ENCODE measurements around the gene MAP4K4.

Gene MAP4K4

DNA sequence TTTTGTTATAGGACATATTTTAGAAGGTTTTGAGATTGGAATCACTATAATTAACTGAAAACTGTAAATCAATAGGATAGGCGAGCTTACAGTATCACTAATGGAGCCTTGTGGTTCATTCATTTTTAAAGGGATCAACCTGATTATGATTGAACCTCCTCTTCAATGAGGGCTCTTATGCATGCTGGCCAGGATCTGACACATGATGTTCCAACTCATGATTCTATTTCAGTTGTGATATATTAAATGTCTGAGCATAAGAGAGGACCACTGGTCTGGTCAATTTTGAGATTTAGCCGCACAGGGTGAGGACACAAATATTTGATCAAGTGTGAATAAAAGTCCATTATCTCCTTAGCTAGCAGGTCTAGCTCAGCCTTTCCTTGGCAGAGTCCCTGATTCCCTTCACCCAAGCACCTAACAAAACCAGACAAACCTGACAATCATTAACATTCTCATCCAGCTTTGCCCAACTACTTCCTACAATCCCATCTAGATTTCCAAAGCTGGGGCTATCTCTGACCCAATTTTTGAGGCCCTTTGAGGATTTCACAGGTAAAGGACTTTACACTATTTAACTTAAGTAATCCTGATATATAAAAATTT, 6.9 kb upstream of the MAP4K4 start:
- DNase-seq (ENCODE audit: low spot score): no peak
- no peak for TF ChIP-seq CTCF (IDR thresholded peaks at IDR 0.05; ENCODE audit: extremely low read depth, insufficient read depth, missing control alignments)
- in situ Hi-C loops (cut with MboI; ENCODE audit: low pct_unique_long_range_greater_than_20kb, low sequenced_read_pairs, unreplicated experiment): no loop called here

DNA sequence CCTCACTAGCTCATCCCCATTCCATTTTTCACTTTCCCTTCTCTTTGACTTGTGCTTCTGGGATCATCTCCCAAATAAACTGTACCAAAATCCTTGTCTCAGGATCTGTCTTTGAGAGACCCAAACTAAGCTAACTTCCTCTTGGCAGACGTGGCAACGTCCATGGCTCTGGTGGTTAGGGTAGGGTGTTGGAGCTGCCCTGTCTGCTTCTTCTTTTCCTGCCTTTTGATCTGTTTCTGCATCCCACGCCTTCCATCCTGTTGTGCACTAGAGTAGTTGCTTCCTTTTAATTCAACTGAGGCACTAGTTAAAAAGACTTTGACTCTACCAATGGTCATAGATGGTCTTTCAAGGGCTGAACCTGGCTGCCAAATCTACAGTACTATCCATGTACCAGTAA, 5.5 kb upstream of the MAP4K4 start:
- in situ Hi-C loops (cut with MboI; ENCODE audit: low pct_unique_long_range_greater_than_20kb, low sequenced_read_pairs, unreplicated experiment): no loop called here
- TF ChIP-seq CTCF (IDR thresholded peaks at IDR 0.05; ENCODE audit: extremely low read depth, insufficient read depth, missing control alignments): no peak
- no peak for DNase-seq (ENCODE audit: low spot score)

- in situ Hi-C loops (cut with MboI; ENCODE audit: low pct_unique_long_range_greater_than_20kb, low sequenced_read_pairs, unreplicated experiment): no loop called here
- no peak for DNase-seq (ENCODE audit: low spot score)
- TF ChIP-seq CTCF (IDR thresholded peaks at IDR 0.05; ENCODE audit: extremely low read depth, insufficient read depth, missing control alignments): no peak
These were observed 4.7 kb upstream of the MAP4K4 start for GRCh38 chr2:101692766-101693165.

DNA sequence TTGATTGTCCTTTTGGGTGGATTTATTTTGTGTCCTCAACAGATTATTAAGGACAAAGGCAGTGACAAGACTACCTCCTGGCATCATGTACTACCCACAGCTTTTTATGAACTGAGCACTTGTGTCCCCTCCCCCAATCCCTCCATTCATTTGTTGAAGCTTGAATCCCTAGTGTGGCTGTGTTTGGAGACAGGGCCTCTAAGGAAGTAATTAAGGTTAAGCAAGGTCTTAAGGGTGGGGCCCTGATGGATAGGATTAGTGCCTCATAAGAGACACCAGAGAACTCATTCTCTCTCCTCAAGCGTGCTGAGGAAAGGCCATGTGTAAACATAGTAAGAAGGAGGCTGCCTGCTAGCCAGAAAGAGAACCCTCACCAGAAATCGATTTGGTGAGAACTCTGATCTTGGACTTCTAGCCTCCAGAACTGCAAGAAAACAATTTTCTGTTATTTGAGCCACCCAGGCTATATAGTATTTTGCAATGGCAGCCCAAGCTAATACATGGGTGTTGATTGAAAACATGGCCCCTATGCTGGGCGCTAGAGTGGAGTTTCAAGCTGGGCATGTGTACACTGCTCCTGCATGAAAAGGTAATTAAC, 3.4 kb upstream of the MAP4K4 start:
- DNase-seq (ENCODE audit: low spot score): no peak
- in situ Hi-C loops (cut with MboI; ENCODE audit: low pct_unique_long_range_greater_than_20kb, low sequenced_read_pairs, unreplicated experiment): no loop called here
- no peak for TF ChIP-seq CTCF (IDR thresholded peaks at IDR 0.05; ENCODE audit: extremely low read depth, insufficient read depth, missing control alignments)

DNA sequence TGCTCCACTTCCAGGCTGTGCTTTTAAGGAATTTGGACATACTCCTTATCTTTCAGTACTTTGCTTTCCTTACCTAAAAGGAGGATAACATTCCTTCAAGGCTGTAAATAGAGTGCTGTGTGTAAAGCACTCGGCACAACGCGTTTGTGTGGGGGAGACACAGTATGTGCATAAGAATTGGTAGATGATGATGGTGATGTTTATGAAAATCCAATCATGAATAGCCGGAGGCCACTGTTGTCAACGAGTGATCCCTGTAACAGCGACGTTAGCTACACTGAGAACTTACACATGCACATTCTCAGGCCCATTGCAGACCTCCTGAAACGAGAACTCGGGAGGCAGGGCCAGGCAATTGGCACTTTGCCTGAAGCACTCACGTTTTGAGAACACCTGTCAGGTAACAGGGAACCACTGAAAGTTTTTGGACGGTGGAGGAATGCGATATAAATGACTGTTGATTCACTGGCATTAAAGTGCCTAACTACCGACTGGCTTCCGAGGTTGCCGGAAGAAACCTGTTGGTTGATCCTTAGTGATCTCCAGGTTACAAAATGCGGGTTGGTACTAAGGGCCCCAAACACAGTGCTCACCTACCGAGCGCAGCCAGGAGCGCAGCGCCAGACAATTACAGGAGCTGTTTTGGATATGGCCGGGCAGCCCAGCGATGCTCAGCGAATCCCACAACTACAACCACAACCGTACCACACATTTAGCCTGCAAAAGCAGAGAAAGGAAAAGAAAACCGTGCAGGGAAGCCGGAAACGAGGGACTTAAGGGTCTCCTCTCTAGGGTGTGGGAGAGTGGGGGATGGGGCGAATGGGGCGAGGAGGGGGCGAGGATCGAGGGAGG, 1.0 kb upstream of the MAP4K4 start:
- no peak for TF ChIP-seq CTCF (IDR thresholded peaks at IDR 0.05; ENCODE audit: extremely low read depth, insufficient read depth, missing control alignments)
- in situ Hi-C loops (cut with MboI; ENCODE audit: low pct_unique_long_range_greater_than_20kb, low sequenced_read_pairs, unreplicated experiment): no loop called here
- DNase-seq (ENCODE audit: low spot score): no peak

GRCh38 chr2:101698014-101698843, 722 bp downstream of the MAP4K4 start:
- in situ Hi-C loops (cut with MboI; ENCODE audit: low pct_unique_long_range_greater_than_20kb, low sequenced_read_pairs, unreplicated experiment): no loop called here
- TF ChIP-seq CTCF (IDR thresholded peaks at IDR 0.05; ENCODE audit: extremely low read depth, insufficient read depth, missing control alignments): no peak

More at GRCh38 chr2:101698014-101698843, 722 bp downstream of the MAP4K4 start:
- no peak for DNase-seq (ENCODE audit: low spot score)

All from GM13977 (cell line).